GM21717 (cell line): ENCODE measurements around the gene OR6S1.
"Not testable (repeated sequence)": the region's sequence is repeated elsewhere in the genome, so short reads cannot be mapped to it uniquely, and the experiment has no call there.

Source experiments
- ATAC-seq: cut with Tn5 transposase; IDR thresholded peaks from one replicate; pipeline ENCODE4 v1.9.1; 2021; ENCODE audit warnings: mild to moderate bottlenecking, moderate library complexity; ENCODE audit not compliant: unreplicated experiment

The OR6S1 gene

DNA sequence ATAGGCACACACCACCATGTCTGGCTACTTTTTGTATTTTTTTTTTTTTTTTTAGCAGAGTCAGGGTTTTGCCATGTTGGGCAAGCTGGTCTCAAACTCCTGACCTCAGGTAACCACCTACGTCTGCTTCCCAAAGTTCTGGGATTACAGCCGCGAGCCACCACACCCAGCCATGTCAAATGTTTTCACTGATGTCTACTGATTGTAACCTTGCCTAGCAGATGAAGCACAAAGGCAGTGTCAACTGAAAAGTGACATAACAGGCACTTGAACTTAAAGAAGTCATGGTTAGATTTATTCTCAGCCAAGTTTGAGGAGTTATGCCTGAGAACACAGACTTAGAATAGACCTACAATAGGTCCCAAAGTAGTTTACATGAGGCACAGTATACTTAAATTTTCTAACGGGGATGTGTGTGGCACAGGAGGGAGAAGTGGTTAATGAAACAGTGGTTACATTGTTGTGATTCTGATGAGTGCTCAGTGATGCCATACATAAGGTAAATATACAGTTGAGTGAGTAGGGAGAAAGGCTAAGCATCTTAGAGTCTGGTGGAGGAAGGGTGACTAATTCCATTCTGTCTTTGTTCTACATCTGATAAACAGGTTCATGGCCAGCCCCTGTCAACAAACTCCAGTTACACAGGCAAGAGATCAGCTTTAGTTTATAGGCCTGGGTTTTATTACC is 30.2 kb upstream of the OR6S1 start:
- ATAC-seq = no peak

DNA sequence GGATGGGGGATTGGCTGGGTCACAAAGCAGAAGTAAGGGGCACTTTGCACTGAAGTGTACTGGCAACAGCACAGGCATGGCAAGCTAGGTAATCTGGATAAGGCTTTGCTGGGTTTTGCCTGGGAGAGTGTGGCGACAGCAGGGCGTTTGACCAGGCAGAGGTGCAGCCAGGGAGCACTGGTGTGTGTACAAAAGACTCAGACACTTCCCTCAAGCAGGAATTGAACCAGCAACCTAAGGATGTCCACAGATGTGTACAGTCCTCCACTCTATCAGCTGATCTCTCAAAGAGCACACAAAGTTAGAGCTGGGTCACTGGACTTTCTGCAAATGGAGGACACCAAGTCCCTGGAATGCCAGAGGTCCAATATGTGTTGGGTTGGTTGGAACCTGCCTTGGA is 27.5 kb upstream of the OR6S1 start:
- ATAC-seq = no peak

DNA sequence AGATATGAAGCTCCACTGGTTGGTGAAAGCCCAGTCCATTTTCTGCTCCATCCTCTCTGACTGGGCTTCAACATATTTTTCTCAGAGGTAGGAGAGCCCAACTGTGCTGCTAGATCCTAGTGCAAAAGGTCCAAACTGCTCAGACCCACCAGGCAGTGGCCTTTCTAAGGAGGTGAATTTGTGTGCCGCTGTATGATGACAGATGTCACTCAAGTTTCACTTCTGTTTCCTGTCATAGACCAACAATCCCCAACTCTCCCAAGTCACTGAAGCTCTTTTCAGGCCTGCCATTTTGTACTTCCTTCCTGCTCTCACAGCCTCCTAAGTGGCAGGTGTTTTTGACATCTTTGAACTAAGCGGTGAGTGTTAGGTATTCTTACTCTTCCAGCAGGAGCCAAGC is 26.5 kb upstream of the OR6S1 start:
- peak; percentile 84 for ATAC-seq

DNA sequence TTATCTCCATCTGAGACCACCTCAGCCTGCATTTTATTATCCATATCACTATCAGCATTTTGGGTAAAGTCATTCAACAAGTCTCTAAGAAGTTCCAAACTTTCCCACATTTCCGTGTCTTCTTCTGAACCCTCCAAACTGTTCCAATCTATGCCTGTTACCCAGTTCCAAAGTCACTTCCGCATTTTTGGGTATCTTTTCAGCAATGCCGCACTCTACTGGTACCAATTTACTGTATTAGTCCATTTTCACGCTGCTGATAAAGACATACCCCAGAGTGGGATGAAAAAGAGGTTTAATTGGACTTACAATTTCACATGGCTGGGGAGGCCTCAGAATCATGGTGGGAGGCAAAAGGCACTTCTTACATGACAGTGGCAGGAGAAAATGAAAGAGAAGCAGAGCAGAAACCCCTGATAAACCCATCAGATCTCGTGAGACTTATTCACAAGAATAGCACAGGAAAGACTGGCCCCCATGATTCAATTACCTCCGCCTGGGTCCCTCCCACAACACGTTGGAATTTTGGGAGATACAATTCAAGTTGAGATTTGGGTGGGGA is 25.0 kb upstream of the OR6S1 start:
- not testable (repeated sequence) for ATAC-seq

DNA sequence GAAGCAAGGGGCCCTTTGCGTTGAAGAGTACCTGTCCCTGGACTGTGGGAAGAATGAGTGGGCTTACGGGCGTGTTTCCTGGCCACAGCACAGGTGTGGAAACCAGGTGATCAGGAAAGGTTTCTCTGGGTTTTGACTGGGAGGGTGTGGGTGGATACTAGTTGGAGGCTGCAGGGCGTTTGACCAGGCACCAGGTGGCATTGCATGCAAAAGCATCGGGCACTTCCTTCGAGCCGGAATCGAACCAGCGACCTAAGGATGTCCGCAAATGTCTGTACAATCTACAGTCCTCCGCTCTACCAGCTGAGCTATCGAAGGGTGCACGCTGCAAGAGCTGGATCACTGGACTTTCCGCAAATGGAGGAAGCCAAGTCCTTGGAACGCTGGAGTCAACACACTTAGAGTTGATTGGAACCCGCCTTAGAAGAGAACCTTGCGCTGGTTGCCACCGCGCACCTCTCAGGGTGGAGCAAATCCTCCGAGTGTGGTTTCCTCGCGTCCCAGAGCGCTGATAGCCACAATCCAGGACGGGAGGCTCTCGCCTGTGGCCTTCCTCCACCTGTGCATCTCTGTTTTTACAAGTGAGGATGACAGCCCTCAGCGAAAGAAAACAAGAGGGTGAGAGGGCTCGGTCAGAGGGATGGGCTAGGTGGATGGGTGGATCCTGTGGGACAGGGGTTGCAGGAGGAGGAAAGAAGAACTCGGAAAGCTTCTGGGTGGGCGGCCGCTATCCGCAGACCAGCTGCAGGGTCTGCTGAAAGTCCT is 21.7 kb upstream of the OR6S1 start:
- peak; percentile 55 for ATAC-seq

DNA sequence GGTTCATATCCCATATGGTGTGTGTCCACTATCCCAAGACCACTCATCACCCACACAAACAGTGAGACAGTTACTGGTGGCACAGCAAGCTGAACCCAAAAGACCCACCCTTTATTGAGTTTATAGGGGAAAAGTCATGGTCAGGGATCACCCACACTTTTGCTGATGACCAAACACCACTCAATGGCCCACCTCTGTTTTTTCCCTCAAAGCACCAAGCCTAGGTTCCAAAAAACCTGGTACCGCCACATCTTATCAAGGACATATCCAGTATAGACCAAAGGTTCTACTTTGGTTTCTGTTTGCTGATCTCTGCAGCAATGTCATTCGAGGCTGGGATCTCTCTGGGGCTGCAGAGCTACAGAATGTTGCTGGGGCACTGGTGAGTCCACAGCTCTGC is 19.7 kb upstream of the OR6S1 start:
- no peak for ATAC-seq

DNA sequence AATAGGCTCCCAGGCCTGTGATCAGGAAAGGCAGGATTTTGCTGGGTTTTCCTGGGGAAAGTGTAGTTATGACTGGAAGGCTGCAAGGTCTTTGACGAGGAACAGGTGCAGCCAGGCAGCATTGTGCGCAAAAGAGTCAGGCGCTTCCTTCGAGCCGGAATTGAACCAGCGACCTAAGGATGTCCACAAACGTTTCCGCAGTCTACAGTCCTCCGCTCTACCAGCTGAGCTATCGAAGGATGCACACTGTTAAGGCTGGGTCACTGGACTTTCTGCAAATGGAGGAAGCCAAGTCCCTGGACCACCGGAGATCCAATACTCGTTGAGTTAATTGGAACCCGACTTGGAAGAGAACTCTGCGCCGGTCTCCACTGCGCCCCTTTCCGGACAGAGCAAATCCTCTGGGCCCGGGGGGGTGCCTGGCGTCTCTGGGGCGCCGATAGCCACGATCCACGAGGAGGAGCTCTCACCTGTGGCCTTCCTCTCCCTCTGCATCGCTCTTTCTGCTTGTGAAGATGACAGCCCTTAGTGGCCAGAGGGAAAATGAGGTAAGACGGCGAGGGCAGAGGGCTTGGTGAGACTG is 18.4 kb upstream of the OR6S1 start:
- ATAC-seq = no peak

DNA sequence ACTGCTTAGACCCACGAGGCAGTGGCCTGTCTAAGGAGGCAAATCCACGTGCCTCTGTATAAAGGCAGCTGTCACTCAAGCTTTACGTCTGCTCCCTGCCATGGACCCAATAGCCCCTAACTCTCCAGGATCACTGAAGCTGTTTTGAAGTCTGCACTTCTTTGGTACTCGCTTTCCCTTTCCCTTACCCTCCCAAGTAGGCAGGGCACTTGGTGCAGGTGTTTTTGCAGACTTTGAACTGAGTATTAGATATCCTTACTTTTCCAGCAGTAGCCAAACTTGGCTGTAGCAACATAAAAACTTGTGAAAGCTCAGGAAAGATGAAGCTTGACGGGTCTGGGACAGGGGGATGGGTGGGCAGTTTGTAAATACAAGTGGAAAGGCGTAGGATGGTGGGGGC is 17.8 kb upstream of the OR6S1 start:
- no peak for ATAC-seq

DNA sequence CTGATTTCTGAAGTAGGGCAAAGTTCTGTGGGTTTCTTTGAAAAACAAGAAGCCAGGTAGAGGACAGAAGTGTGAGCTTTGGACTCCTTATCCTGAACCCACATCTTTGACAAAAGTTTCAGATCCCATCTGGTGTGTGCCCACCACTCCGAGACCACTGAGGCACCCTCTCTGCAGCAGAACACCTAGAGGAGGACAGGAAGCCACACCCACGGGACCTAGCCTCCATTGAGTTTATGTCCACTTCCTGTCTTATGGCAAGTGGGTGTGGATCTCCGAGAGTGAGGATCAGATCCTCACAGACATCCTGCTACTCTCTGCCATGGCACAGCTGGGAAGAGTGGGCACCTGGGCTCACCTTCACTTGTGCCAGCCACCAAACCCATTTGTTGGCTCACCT is 16.8 kb upstream of the OR6S1 start:
- no peak for ATAC-seq

DNA sequence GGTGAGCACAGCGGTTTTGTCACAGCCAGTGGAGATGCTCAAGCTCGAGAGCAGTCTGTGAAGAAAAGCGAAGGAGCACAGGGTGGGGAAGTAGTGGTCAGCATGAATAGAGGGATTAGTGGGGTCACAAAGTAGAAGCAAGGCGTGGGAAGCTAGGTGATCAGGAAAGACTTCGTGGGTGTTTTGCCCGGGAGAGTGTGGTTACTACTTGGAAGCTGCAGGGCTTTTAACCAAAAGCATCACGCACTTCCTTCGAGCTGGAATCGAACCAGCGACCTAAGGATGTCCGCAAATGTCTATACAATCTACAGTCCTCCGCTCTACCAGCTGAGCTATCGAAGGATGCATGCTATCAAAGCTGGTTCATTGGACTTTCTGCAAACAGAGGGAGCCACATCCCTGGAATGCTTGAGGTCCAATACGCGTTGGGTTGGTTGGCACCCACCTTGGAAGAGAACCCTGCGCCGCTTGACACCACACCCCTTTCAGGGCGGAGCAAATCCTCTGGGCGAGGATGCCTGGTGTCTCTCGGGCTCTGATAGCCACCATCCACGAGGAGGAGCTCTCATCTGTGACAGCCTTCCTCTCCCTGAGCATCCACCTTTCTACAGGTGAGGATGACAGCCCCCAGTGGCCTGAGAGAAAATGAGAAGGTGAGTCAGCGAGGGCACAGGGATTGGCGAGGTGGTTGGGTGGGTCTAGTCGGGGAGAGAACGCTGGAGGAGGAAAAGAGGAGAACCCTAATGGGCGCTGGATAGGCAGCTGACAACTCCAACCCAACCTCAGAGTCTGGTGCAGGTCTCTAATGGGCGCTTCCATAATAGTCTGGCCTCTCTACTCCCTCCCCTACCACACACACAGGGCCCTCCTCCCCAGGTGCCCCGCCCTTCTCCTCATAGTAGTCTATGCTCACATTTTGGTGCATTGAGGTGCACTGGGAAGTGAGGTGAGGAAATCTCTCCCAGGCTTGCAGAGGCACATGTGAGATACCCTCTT is 16.0 kb upstream of the OR6S1 start:
- ATAC-seq = no peak

DNA sequence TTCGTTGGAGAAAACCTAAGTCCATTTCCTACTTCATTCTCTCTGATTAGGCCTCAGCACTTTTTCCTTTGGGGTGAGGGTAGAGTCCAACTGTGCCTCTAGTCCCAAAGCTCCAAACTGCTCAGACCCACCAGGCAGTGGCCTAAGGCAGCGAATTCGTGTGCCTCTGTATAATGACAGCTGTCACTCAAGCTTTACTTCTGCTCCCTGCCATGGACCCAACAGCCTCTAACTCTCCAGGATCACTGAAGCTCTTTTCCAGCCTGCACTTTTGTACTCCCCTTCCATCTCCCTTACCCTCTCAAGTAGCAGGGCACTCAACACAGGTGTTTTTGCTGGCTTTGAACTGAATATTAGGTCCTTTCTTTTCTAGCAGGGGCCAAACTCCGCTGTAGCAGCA is 14.8 kb upstream of the OR6S1 start:
- ATAC-seq = no peak

DNA sequence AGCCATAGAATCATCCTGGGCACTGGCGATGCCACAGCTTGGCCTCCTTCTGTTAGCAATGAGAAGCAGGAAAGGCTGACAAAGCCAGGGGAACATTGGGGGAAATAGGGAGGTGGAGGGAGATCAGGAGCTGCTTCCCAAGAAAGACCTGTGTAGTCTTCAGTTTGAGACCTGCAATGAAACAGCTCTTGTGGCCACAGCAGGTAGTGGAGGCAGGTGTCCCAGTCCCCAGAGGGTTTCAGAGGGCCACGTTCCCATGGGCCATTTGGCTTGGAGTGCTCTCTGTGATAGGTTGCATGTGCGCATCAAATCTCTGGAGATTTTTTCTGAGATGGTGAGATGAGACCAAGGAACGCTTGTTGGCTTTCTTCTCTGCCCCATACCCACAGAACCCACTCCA is 14.4 kb upstream of the OR6S1 start:
- ATAC-seq = no peak

DNA sequence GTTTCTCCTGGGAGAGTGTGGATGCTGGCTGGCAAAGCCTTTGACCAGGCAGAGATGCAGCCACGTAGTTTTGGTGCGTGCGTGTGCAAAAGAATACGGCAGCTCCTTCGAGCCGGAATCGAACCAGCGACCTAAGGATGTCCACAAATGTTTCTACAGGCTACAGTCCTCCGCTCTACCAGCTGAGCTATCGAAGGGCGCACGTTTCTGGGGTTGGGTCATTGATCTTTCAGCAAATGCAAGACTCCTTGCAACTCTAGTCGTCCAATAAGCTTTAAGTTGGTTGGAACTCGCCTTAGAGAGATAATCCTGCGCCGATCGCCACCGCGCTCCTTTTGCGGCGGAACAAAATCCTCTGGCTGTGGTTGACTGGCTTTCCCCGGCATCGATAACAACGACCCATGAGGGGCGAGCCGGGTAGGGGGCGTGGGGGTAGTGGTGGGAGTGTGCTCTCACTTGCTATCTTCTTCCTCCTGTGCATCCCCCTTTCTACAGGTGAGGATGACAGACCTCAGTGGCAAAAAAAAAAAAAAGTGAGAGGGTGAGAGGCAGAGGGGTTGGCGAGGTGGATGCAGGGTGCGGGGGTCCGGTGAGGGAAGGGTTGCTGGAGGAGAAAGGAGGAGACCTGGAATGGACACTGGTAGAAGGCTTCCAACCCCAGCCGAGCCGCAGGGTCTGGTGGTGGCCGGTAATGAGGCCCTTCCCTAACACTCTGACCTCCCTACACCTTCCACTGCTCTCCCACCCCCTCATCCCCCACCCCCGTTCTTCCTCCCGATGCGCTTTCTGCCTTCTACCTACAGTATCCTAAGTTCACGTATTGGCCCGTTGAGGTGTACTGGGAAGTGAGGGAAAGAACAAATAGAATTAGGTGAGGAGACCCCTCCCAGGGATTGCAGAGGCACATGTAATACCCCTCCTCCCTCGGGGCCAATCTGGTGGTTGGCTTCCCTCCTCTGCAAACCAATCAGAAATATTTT is 11.8 kb upstream of the OR6S1 start:
- no peak for ATAC-seq

DNA sequence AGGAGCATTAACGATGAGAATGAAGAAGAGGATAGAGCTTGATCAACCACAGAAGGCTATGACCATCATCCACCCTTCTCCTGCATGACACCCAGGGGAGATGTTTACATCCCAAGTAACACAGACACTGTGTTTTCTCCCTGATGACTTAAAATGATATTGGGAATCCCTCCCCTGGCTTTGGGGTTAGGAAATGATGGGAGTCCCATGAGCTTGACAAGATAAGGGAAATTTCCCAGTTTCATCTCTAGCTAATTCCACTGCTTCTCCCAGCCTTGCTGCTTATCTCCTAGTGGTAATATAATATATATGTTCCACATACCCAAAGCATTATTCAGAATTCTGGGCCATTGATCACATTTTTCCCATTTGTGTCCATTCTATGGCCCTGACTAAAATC is 4.0 kb upstream of the OR6S1 start:
- ATAC-seq = no peak

DNA sequence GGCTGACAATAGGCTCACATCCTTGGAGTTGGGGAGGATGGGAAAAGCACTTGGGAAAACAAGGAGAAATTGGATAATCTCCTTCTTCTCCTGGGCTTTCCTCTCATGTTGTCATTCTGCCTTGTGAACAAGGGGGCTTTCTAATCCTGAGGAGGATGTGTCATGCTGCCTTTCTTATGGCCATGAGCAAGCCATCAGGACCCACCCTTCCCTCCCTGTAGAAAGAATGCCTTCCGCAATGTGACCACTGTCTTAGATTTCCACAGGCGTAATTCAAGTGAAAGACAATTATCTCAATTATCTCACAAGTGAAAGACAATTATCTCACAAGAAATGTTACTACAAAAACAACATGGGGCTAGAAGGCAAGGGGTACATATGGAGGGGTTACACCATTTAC is 3.0 kb upstream of the OR6S1 start:
- ATAC-seq = no peak

DNA sequence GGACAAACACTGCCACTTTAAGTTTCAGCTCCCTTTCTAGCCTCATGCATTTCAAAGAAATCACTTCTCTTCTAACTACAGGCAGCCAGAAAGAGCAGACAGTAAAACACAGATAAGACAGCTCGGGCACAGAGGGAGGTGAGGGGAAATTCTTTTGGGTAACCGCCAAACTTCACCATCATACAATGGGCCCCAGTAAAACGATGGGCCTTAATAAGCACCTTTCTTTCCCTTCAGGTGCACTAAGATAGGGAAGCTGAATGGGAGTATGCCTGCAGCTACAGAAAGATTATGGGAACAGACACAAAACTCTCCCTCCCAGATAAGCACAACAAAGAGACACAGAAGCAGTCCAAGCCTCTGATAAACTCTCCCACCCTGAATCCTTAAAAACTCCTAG is 1.3 kb upstream of the OR6S1 start:
- not testable (repeated sequence) for ATAC-seq

DNA sequence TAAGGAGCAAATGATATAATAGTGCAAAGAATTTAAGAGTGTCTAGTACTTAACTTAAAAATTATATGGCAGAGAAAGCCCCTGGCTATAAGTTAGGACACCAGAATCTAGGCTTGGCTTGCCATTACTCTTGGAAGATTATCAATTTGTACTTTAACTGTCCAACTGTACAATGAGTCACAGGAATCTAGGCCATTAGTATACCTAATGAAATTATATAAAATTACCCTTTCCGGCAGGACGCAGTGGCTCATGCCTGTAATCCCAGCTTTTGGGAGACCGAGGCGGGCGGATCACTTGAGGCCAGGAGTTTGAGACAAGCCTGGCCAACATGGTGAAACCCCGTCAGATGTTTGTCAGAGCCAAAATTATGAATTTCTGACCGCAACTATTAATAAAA is 691 bp upstream of the OR6S1 start:
- no peak for ATAC-seq

DNA sequence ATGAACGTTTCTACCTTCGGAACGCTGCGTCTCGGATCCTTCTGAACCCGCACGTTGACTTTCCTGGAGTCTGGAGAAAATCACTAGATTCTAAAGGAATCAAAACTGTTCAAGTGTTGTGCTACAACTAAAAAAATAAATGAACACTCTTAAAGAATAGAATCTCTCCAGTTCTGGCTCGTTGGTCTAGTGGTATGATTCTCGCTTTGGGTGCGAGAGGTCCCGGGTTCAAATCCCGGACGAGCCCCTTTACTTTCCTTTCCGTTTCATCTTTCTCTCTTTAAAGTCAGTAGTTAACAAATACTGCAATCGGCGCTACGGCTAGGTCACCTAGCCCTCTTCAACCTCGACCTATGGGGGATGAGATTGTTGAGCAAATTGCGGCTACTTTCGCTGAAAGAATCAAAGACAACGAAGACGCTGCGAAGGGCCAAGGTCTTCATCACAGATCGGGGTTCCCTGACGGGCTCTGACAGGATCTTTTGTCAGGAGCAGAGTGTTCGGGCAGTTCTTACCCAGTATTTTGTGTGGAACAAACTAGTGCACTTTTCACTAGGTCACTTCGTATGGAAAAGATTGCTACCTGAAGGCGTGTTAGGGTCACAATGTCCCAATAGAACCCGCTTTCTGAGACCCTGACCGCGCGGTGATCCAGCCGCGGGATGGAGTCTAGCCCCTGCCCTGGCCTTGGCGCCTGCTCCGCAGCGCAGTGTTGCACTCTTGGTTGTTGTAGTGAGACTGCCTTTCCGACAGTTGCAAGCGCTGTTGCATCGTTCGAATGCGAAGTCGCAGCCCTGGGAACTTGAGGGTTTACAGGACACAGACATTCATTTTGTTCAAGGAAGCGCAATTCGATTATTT is 8.4 kb downstream of the OR6S1 start:
- no peak for ATAC-seq

DNA sequence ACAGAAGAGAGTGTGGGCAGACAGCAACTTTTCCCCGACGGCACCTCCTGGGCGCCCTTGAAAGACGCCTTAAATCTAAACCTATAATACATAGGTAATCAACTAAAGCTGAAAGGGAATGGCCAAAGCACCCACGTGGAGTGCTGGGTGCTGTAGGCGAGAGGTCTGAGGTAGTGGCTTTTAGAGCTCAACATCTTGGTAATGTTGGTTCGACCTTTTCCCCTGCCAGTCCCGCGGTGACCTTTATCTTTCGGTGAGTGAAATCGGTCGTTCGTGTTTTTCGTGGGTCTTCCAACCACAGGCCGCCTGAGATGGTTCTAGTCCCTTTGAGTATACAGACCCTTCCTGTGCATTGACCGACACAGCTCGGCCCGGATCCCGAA is 9.1 kb downstream of the OR6S1 start:
- no peak for ATAC-seq
